ENCODE data around the gene RASGRP1.

DNA sequence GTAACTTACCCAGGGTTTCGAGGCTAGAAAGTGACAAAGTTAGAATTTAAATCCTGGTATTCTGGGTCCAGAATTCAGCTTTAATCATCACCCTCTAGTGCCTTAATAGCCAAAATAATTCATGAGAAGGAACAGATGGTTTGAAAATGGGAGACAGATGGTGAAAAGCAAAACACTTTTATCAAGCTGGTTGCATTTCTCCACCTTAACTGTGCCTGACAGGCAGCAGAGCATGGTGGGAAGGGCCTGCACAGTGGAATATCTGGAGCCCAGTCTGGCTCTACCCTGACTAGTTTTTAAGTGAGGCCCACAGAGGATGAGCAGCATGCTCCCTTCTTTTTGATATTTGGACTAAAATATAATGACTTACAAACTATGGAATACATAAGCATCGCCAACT, 35.6 kb upstream of the RASGRP1 start:
- TF ChIP-seq CSDC2 (CRISPR knock-in tag; IDR thresholded peaks at IDR 0.05) (no peak), PATZ1 (CRISPR knock-in tag; IDR thresholded peaks at IDR 0.05; ENCODE audit: borderline replicate concordance) (no peak), ZFP30 (CRISPR knock-in tag; IDR thresholded peaks at IDR 0.05) (no peak), CREB5 (CRISPR knock-in tag; IDR thresholded peaks at IDR 0.05; ENCODE audit: low read depth) (no peak), TCF4 (CRISPR knock-in tag; IDR thresholded peaks at IDR 0.05; ENCODE audit: borderline replicate concordance) (no peak), RARB (CRISPR knock-in tag; IDR thresholded peaks at IDR 0.05) (no peak), ESRRG (CRISPR knock-in tag; IDR thresholded peaks at IDR 0.05) (no peak), ARNTL (CRISPR knock-in tag; IDR thresholded peaks at IDR 0.05; ENCODE audit: borderline replicate concordance, low read depth) (no peak), TOX (CRISPR knock-in tag; IDR thresholded peaks at IDR 0.05; ENCODE audit: borderline replicate concordance) (no peak), PPARA (CRISPR knock-in tag; IDR thresholded peaks at IDR 0.05; ENCODE audit: borderline replicate concordance) (no peak), ZNF8 (CRISPR knock-in tag; IDR thresholded peaks at IDR 0.05) (no peak), BACH2 (CRISPR knock-in tag; IDR thresholded peaks at IDR 0.05; ENCODE audit: borderline replicate concordance) (no peak)

All from SK-N-SH treated with all-trans-retinoic acid at 6 μM for 48 hours (cell line).